Activated CD4-positive, CD25-positive, alpha-beta regulatory T cell (primary cell): ENCODE measurements around the gene PIGU.

Experiments
- DNase-seq, 4 experiments: peaks; one replicate each; lab custom pipeline; 2025; lab: John Stamatoyannopoulos, UW

The PIGU gene

GRCh38 chr20:34578521-34578920 is 98.4 kb downstream of the PIGU start:
- no peak for DNase-seq

GRCh38 chr20:34578025-34578424 is 98.9 kb downstream of the PIGU start:
- DNase-seq: no peak

GRCh38 chr20:34577061-34577460 is 99.8 kb downstream of the PIGU start:
- DNase-seq: no peak

GRCh38 chr20:34575756-34576155 is 101.1 kb downstream of the PIGU start:
- no peak for DNase-seq

GRCh38 chr20:34575271-34575670 is 101.6 kb downstream of the PIGU start:
- DNase-seq: no peak

GRCh38 chr20:34574861-34575260 is 102.0 kb downstream of the PIGU start:
- no peak for DNase-seq

- no peak for DNase-seq
These were observed 102.5 kb downstream of the PIGU start for GRCh38 chr20:34574426-34574825.

GRCh38 chr20:34573541-34574300 is 103.2 kb downstream of the PIGU start:
- DNase-seq: no peak

GRCh38 chr20:34571753-34572152 is 105.1 kb downstream of the PIGU start:
- DNase-seq: no peak

GRCh38 chr20:34570859-34571306 is 106.0 kb downstream of the PIGU start:
- no peak for DNase-seq

- DNase-seq: no peak
These were observed 107.3 kb downstream of the PIGU start for GRCh38 chr20:34569598-34569997.

GRCh38 chr20:34567892-34568865 is 108.7 kb downstream of the PIGU start:
- DNase-seq: no peak

GRCh38 chr20:34566978-34567891 is 109.7 kb downstream of the PIGU start:
- DNase-seq: no peak

- no peak for DNase-seq
These were observed 112.1 kb downstream of the PIGU start for GRCh38 chr20:34564833-34565232.

GRCh38 chr20:34562641-34563040 is 114.3 kb downstream of the PIGU start:
- no peak for DNase-seq

- DNase-seq: no peak
These were observed 115.2 kb downstream of the PIGU start for GRCh38 chr20:34561661-34562060.

- no peak for DNase-seq
These were observed 116.3 kb downstream of the PIGU start for GRCh38 chr20:34560614-34561013.

GRCh38 chr20:34560141-34560523 is 116.8 kb downstream of the PIGU start:
- DNase-seq: no peak

GRCh38 chr20:34559311-34560140 is 117.4 kb downstream of the PIGU start:
- DNase-seq: no peak

- DNase-seq: peak; percentile 80 to 85 (median 84)
These were observed 118.3 kb downstream of the PIGU start, which contains the start of gene MAP1LC3A for GRCh38 chr20:34558320-34559218. MAP1LC3A (plus strand) TSS chr20:34558718; CDS start chr20:34558869, 151 bp downstream.
